ENCODE results near the gene KLRG1. TPM values are rescaled to one million over a fixed set of nuclear protein-coding genes. Genes with fewer than 3 reads are reported as not detected.

The KLRG1 gene
- total RNA-seq, 1 donor from 2014 or later, result 8.0 TPM

GRCh38 chr12:8995021-8995775, 5.9 kb downstream of the KLRG1 start:
- H3K27me3 Mint-ChIP-seq, result no peaks in the 10 kb centered on the region
- H3K36me3 Mint-ChIP-seq (ENCODE audit: insufficient read depth), result no peaks in the 10 kb centered on the region
- no peaks in the 10 kb centered on the region for H3K4me1 Mint-ChIP-seq (ENCODE audit: low read depth)
- TF ChIP-seq CTCF (IDR thresholded peaks at IDR 0.05; ENCODE audit: unreplicated experiment), result no peak
- no peak overlapping the region for H3K4me3 Mint-ChIP-seq (ENCODE audit: low read depth)
- H3K9me3 Mint-ChIP-seq (ENCODE audit: low read depth), result no peaks in the 10 kb centered on the region
- H3K27ac Mint-ChIP-seq, result no peak overlapping the region
- DNase-seq (ENCODE audit: low spot score, unreplicated experiment), result no peak

GRCh38 chr12:8996682-8997405, 7.5 kb downstream of the KLRG1 start:
- Mint-ChIP-seq H3K9me3 (ENCODE audit: low read depth) (no peaks in the 10 kb centered on the region), H3K27me3 (no peaks in the 10 kb centered on the region), H3K36me3 (ENCODE audit: insufficient read depth) (no peaks in the 10 kb centered on the region), H3K4me3 (ENCODE audit: low read depth) (no peak overlapping the region), H3K4me1 (ENCODE audit: low read depth) (no peaks in the 10 kb centered on the region), H3K27ac (no peak overlapping the region)
- no peak for TF ChIP-seq CTCF (IDR thresholded peaks at IDR 0.05; ENCODE audit: unreplicated experiment)
- DNase-seq (ENCODE audit: low spot score, unreplicated experiment), result no peak

- Mint-ChIP-seq H3K4me3 (ENCODE audit: low read depth) (no peak overlapping the region), H3K27me3 (no peaks in the 10 kb centered on the region), H3K36me3 (ENCODE audit: insufficient read depth) (no peaks in the 10 kb centered on the region), H3K27ac (no peak overlapping the region), H3K4me1 (ENCODE audit: low read depth) (no peaks in the 10 kb centered on the region), H3K9me3 (ENCODE audit: low read depth) (no peaks in the 10 kb centered on the region)
- TF ChIP-seq CTCF (IDR thresholded peaks at IDR 0.05; ENCODE audit: unreplicated experiment), result no peak
- no peak for DNase-seq (ENCODE audit: low spot score, unreplicated experiment)
These were observed 11.9 kb downstream of the KLRG1 start for GRCh38 chr12:9001233-9001632.

GRCh38 chr12:9002335-9002734, 13.0 kb downstream of the KLRG1 start:
- H3K27me3 Mint-ChIP-seq, result no peaks in the 10 kb centered on the region
- no peaks in the 10 kb centered on the region for H3K9me3 Mint-ChIP-seq (ENCODE audit: low read depth)
- no peaks in the 10 kb centered on the region for H3K36me3 Mint-ChIP-seq (ENCODE audit: insufficient read depth)

More at GRCh38 chr12:9002335-9002734, 13.0 kb downstream of the KLRG1 start:
- H3K4me3 Mint-ChIP-seq (ENCODE audit: low read depth), result no peak overlapping the region
- H3K4me1 Mint-ChIP-seq (ENCODE audit: low read depth), result no peaks in the 10 kb centered on the region
- DNase-seq (ENCODE audit: low spot score, unreplicated experiment), result no peak
- H3K27ac Mint-ChIP-seq, result no peak overlapping the region
- TF ChIP-seq CTCF (IDR thresholded peaks at IDR 0.05; ENCODE audit: unreplicated experiment), result no peak

All from progenitor cell of endocrine pancreas (in vitro differentiated cells).